ENCODE measurements around the gene CDH4.

Gene CDH4

DNA sequence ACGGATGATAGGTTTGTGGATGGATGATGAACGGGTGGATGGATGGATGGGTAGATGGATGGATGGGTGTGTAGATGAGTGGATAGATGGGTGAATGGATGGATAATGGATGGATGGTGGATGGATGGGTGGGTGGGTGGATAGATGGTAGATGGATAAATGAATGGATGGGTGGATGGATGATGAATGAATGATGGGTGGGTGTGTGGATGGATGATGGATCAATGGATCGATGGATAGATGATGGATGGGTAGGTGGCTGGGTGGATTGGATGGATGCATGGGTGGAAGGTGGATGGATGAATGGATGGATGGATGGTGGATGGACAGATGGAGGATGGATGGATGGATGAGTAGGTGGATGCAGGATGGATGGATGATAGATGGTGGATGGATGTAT, 419.5 kb downstream of the CDH4 start:
- no peaks in the 10 kb centered on the region for H3K27me3 ChIP-seq (ENCODE audit: control insufficient read depth in 3 of 3, insufficient read depth in 3 of 3, low read depth in 1 of 3, low read length in 3 of 3)
- H3K9me3 ChIP-seq (replicated peaks in 1 of 2; ENCODE audit: control insufficient read depth in 2 of 2, insufficient read depth in 1 of 2, low read depth in 1 of 2, low read length in 2 of 2): peaks cover 0 to 4% of the 10 kb centered on the region in 2 donors
- no peak overlapping the region for H2BK5ac ChIP-seq (ENCODE audit: low read length)
- H2BK120ac ChIP-seq (ENCODE audit: low read depth, low read length): no peak overlapping the region
- no peak overlapping the region for H2BK12ac ChIP-seq (ENCODE audit: low read length)
- H3K79me1 ChIP-seq (ENCODE audit: low read depth, low read length): no peaks in the 10 kb centered on the region
- H3K4ac ChIP-seq (ENCODE audit: low read length): no peak overlapping the region
- no peak overlapping the region for H2AFZ ChIP-seq (ENCODE audit: low read length)
- H3K27ac ChIP-seq (replicated peaks; ENCODE audit: low read length): no peak overlapping the region
- peak overlapping the region; percentile 32 for H3K9ac ChIP-seq (ENCODE audit: low read depth, low read length, poor library complexity)
- no peak overlapping the region for H2BK15ac ChIP-seq (ENCODE audit: low read length)
- no peak overlapping the region for H3K23ac ChIP-seq (ENCODE audit: low read depth, low read length, poor library complexity)
- DNase-seq (ENCODE audit: low spot score): no peak
- 100% methylated on average over 2 to 3 of the region's 3 CpGs for WGBS, 2 donors (ENCODE audit: extremely low coverage in 2 of 2, insufficient read length in 2 of 2, insufficient replicate concordance in 1 of 2)
- H3K14ac ChIP-seq (ENCODE audit: low read length): no peak overlapping the region
- no peak overlapping the region for H3K4me2 ChIP-seq (ENCODE audit: insufficient read depth, low read length, poor library complexity, severe bottlenecking)
- H4K8ac ChIP-seq (ENCODE audit: low read depth, low read length): no peak overlapping the region
- no peak overlapping the region for H2AK5ac ChIP-seq (ENCODE audit: low read depth, low read length)
- H3K4me1 ChIP-seq (ENCODE audit: control insufficient read depth in 2 of 2, insufficient read depth in 1 of 2, low read depth in 1 of 2, low read length in 2 of 2): peaks cover 6 to 8% of the 10 kb centered on the region in 2 donors
- no peak overlapping the region for H4K91ac ChIP-seq (ENCODE audit: low read depth, low read length, poor library complexity)
- H3K36me3 ChIP-seq (replicated peaks in 1 of 2; ENCODE audit: control insufficient read depth in 2 of 2, insufficient read depth in 2 of 2, low read length in 2 of 2): no peaks in the 10 kb centered on the region
- H3K18ac ChIP-seq (ENCODE audit: low read length): no peak overlapping the region
- H3K4me3 ChIP-seq (ENCODE audit: low read length in 2 of 2): no peak overlapping the region

DNA sequence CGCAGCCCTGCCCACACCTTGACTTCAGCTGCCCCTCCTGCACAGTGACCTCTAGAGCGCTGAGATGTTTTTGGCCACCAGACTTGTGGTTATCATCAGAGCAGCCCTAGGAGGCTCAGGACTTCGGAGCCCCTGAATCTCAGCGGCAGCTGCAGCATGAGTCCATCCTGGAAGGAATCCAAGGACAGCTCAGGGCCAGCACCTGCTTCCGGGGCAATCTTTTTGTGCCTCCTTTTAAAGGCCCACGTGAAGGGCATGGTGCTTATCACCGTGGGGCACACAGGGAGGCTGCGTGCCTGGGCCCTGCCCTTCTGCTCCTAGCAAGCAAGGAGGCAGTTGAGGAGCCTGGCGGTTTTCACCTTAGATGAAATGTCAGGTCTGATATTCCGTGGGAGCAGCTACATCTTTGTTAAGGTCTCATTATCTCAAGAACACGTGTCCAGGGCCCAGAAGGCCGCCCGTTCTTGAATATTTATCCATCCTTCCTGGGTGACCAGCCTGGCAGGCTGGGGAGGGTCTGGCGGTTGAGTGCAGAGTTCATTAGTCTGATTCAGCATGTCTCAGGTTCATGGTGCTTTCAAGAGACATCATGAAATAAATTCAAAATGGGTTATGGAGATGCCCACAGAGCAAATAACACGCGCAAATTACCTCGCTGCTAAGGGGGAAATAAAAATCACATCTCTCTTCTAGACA, 421.2 kb downstream of the CDH4 start:
- Histone ChIP-seq H3K23ac (ENCODE audit: low read depth, low read length, poor library complexity) (no peak overlapping the region), H4K8ac (ENCODE audit: low read depth, low read length) (no peak overlapping the region), H2BK15ac (ENCODE audit: low read length) (peak overlapping the region; percentile 16), H3K27ac (replicated peaks; ENCODE audit: low read length) (no peak overlapping the region), H3K27me3 (ENCODE audit: control insufficient read depth in 3 of 3, insufficient read depth in 3 of 3, low read depth in 1 of 3, low read length in 3 of 3) (no peaks in the 10 kb centered on the region), H4K91ac (ENCODE audit: low read depth, low read length, poor library complexity) (no peak overlapping the region), H3K18ac (ENCODE audit: low read length) (peak overlapping the region; percentile 45), H2BK12ac (ENCODE audit: low read length) (no peak overlapping the region), H3K14ac (ENCODE audit: low read length) (no peak overlapping the region), H3K4me1 (ENCODE audit: control insufficient read depth in 2 of 2, insufficient read depth in 1 of 2, low read depth in 1 of 2, low read length in 2 of 2) (peaks cover 2 to 4% of the 10 kb centered on the region in 2 donors), H2AFZ (ENCODE audit: low read length) (no peak overlapping the region), H3K9ac (ENCODE audit: low read depth, low read length, poor library complexity) (no peak overlapping the region), H2BK5ac (ENCODE audit: low read length) (no peak overlapping the region), H2AK5ac (ENCODE audit: low read depth, low read length) (no peak overlapping the region), H3K9me3 (replicated peaks in 1 of 2; ENCODE audit: control insufficient read depth in 2 of 2, insufficient read depth in 1 of 2, low read depth in 1 of 2, low read length in 2 of 2) (peaks cover 0 to 4% of the 10 kb centered on the region in 2 donors), H2BK120ac (ENCODE audit: low read depth, low read length) (no peak overlapping the region), H3K4me3 (ENCODE audit: low read length in 2 of 2) (no peak overlapping the region), H3K36me3 (replicated peaks in 1 of 2; ENCODE audit: control insufficient read depth in 2 of 2, insufficient read depth in 2 of 2, low read length in 2 of 2) (no peaks in the 10 kb centered on the region), H3K79me1 (ENCODE audit: low read depth, low read length) (no peaks in the 10 kb centered on the region), H3K4ac (ENCODE audit: low read length) (no peak overlapping the region), H3K4me2 (ENCODE audit: insufficient read depth, low read length, poor library complexity, severe bottlenecking) (no peak overlapping the region)
- no peak for DNase-seq (ENCODE audit: low spot score)
- no CpG with 5 or more reads among the region's 17 CpGs for WGBS, 2 donors (ENCODE audit: extremely low coverage in 2 of 2, insufficient read length in 2 of 2, insufficient replicate concordance in 1 of 2)

DNA sequence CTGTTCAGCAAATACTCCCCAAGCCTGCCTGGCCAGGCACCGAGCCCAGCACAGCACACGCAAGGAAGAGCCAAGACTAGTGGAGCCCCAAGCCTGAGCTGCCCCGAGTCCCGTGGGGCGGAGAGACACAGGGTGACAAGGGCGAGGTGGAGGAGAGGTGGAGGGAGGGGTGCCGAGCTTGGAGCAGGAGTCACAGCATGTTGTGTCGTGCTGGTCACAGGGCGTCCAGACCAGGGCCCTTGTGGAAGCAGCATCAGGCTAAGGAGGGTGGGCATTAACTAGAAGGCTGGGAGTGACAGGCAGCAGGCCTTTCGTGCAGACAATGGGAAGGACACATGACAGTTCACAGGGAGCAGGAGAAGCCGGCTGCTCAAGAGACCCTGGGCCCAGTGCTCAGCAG, 422.1 kb downstream of the CDH4 start:
- Histone ChIP-seq H2BK5ac (ENCODE audit: low read length) (no peak overlapping the region), H4K8ac (ENCODE audit: low read depth, low read length) (no peak overlapping the region), H3K4ac (ENCODE audit: low read length) (peak overlapping the region; percentile 60), H3K4me1 (ENCODE audit: control insufficient read depth in 2 of 2, insufficient read depth in 1 of 2, low read depth in 1 of 2, low read length in 2 of 2) (peaks cover 0 to 4% of the 10 kb centered on the region in 2 donors), H3K27me3 (ENCODE audit: control insufficient read depth in 3 of 3, insufficient read depth in 3 of 3, low read depth in 1 of 3, low read length in 3 of 3) (no peaks in the 10 kb centered on the region), H3K9me3 (replicated peaks in 1 of 2; ENCODE audit: control insufficient read depth in 2 of 2, insufficient read depth in 1 of 2, low read depth in 1 of 2, low read length in 2 of 2) (peaks cover 0 to 4% of the 10 kb centered on the region in 2 donors), H3K4me2 (ENCODE audit: insufficient read depth, low read length, poor library complexity, severe bottlenecking) (no peak overlapping the region), H2AK5ac (ENCODE audit: low read depth, low read length) (peak overlapping the region; percentile 54), H2BK12ac (ENCODE audit: low read length) (peak overlapping the region; percentile 30), H2BK15ac (ENCODE audit: low read length) (no peak overlapping the region), H3K79me1 (ENCODE audit: low read depth, low read length) (no peaks in the 10 kb centered on the region), H3K14ac (ENCODE audit: low read length) (peak overlapping the region; percentile 92), H2BK120ac (ENCODE audit: low read depth, low read length) (no peak overlapping the region), H4K91ac (ENCODE audit: low read depth, low read length, poor library complexity) (peak overlapping the region; percentile 77), H3K27ac (replicated peaks; ENCODE audit: low read length) (no peak overlapping the region), H3K9ac (ENCODE audit: low read depth, low read length, poor library complexity) (no peak overlapping the region), H2AFZ (ENCODE audit: low read length) (no peak overlapping the region), H3K23ac (ENCODE audit: low read depth, low read length, poor library complexity) (peak overlapping the region; percentile 69), H3K4me3 (ENCODE audit: low read length in 2 of 2) (no peak overlapping the region), H3K36me3 (replicated peaks in 1 of 2; ENCODE audit: control insufficient read depth in 2 of 2, insufficient read depth in 2 of 2, low read length in 2 of 2) (no peaks in the 10 kb centered on the region), H3K18ac (ENCODE audit: low read length) (peak overlapping the region; percentile 84)
- no CpG with 5 or more reads among the region's 11 CpGs for WGBS, 2 donors (ENCODE audit: extremely low coverage in 2 of 2, insufficient read length in 2 of 2, insufficient replicate concordance in 1 of 2)
- DNase-seq (ENCODE audit: low spot score): no peak

DNA sequence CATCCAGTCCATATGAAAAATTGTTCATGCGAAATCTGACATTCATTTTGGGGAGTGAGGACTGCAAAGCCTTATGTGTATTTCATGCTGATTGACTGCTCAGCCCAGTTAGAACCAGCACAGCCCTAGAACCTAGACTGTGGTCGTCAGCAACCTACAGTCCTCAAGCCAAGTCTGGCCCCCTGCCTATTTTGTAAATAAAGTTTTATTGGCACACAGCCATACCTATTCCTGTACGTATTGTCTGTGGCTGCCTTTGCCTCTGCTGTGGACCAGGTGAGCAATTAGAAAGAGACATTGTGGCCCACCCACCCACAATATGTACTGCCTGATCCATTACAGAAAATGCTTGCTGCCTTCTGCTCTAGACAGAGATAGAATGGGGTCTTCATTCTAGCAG, 422.6 kb downstream of the CDH4 start:
- H3K23ac ChIP-seq (ENCODE audit: low read depth, low read length, poor library complexity): no peak overlapping the region
- H3K4ac ChIP-seq (ENCODE audit: low read length): no peak overlapping the region
- H3K9ac ChIP-seq (ENCODE audit: low read depth, low read length, poor library complexity): no peak overlapping the region
- no CpG with 5 or more reads among the region's 3 CpGs for WGBS, 2 donors (ENCODE audit: extremely low coverage in 2 of 2, insufficient read length in 2 of 2, insufficient replicate concordance in 1 of 2)
- no peak overlapping the region for H3K4me2 ChIP-seq (ENCODE audit: insufficient read depth, low read length, poor library complexity, severe bottlenecking)
- H3K36me3 ChIP-seq (replicated peaks in 1 of 2; ENCODE audit: control insufficient read depth in 2 of 2, insufficient read depth in 2 of 2, low read length in 2 of 2): no peaks in the 10 kb centered on the region
- no peak overlapping the region for H3K27ac ChIP-seq (replicated peaks; ENCODE audit: low read length)
- peak overlapping the region; percentile 57 for H2AK5ac ChIP-seq (ENCODE audit: low read depth, low read length)
- no peak overlapping the region for H3K18ac ChIP-seq (ENCODE audit: low read length)
- no peak for DNase-seq (ENCODE audit: low spot score)
- no peak overlapping the region for H3K4me3 ChIP-seq (ENCODE audit: low read length in 2 of 2)
- peaks cover 0 to 4% of the 10 kb centered on the region in 2 donors for H3K4me1 ChIP-seq (ENCODE audit: control insufficient read depth in 2 of 2, insufficient read depth in 1 of 2, low read depth in 1 of 2, low read length in 2 of 2)
- H2BK120ac ChIP-seq (ENCODE audit: low read depth, low read length): no peak overlapping the region
- H3K27me3 ChIP-seq (ENCODE audit: control insufficient read depth in 3 of 3, insufficient read depth in 3 of 3, low read depth in 1 of 3, low read length in 3 of 3): no peaks in the 10 kb centered on the region
- H4K91ac ChIP-seq (ENCODE audit: low read depth, low read length, poor library complexity): no peak overlapping the region
- no peak overlapping the region for H2BK5ac ChIP-seq (ENCODE audit: low read length)
- peaks cover 0 to 4% of the 10 kb centered on the region in 2 donors for H3K9me3 ChIP-seq (replicated peaks in 1 of 2; ENCODE audit: control insufficient read depth in 2 of 2, insufficient read depth in 1 of 2, low read depth in 1 of 2, low read length in 2 of 2)
- no peak overlapping the region for H4K8ac ChIP-seq (ENCODE audit: low read depth, low read length)
- no peak overlapping the region for H2BK15ac ChIP-seq (ENCODE audit: low read length)
- no peaks in the 10 kb centered on the region for H3K79me1 ChIP-seq (ENCODE audit: low read depth, low read length)
- no peak overlapping the region for H3K14ac ChIP-seq (ENCODE audit: low read length)
- no peak overlapping the region for H2BK12ac ChIP-seq (ENCODE audit: low read length)
- H2AFZ ChIP-seq (ENCODE audit: low read length): no peak overlapping the region
